Measurements from ENCODE around the gene RAB37. TPM values are rescaled to one million over a fixed set of nuclear protein-coding genes. Genes with fewer than 3 reads are reported as not detected.
A peak's percentile ranks its signal among the peaks of the same experiment; 100 is the strongest.

Gene RAB37
- total and polyA plus RNA-seq, 7 experiments from 2014 or later: 23.6 to 58.5 (median 30.7) TPM

- H3K27ac Mint-ChIP-seq: no peak overlapping the region
- intact Hi-C loops (cut with micrococcal nuclease): no loop called here
- H3K27me3 ChIP-seq (ENCODE audit: control insufficient read depth in 2 of 2, insufficient read depth in 2 of 2, low read length in 2 of 2): no peaks in the 10 kb centered on the region
- CTCF ChIA-PET: interaction anchor here (0.6 to 1.2 kb wide), 2 partner anchors 69 to 91 kb away, joined by 3 read pairs; no protein-coding TSS in a partner anchor
- H3K9me3 ChIP-seq (ENCODE audit: control insufficient read depth in 2 of 3, low read length in 3 of 3): no peaks in the 10 kb centered on the region
- ATAC-seq (no peak), DNase-seq (no peak)
- peaks cover 6 to 62% (median 27%) of the 10 kb centered on the region in 5 donors for H3K36me3 Mint-ChIP-seq
- H3K36me3 ChIP-seq (ENCODE audit: control insufficient read depth in 2 of 3, insufficient read depth in 3 of 3, low read length in 3 of 3): peaks cover 0 to 85% (median 19%) of the 10 kb centered on the region in 3 experiments
- H3K27ac ChIP-seq (ENCODE audit: low read depth, low read length): no peak overlapping the region
- H3K4me1 ChIP-seq (ENCODE audit: control insufficient read depth in 2 of 2, insufficient read depth in 2 of 2, low read length in 2 of 2): peaks cover 5 to 6% of the 10 kb centered on the region in 2 donors
- H3K4me3 Mint-ChIP-seq: no peak overlapping the region
- POLR2A ChIA-PET: no interaction called here
- H3K9me3 Mint-ChIP-seq: no peaks in the 10 kb centered on the region
- H3K4me1 Mint-ChIP-seq: peaks cover 4 to 17% (median 11%) of the 10 kb centered on the region in 7 donors
- no peak overlapping the region for H3K4me3 ChIP-seq (ENCODE audit: low read length)
- no peaks in the 10 kb centered on the region for H3K27me3 Mint-ChIP-seq
These were observed 59.2 kb downstream of the RAB37 start for GRCh38 chr17:74796211-74796610.

GRCh38 chr17:74796866-74797265 lies 59.8 kb downstream of the RAB37 start:
- ATAC-seq (no peak), DNase-seq (no peak)
- H3K27me3 ChIP-seq (ENCODE audit: control insufficient read depth in 2 of 2, insufficient read depth in 2 of 2, low read length in 2 of 2): no peaks in the 10 kb centered on the region
- intact Hi-C loops (cut with micrococcal nuclease): no loop called here
- no peaks in the 10 kb centered on the region for H3K4me1 ChIP-seq (ENCODE audit: control insufficient read depth in 2 of 2, insufficient read depth in 2 of 2, low read length in 2 of 2)
- H3K36me3 ChIP-seq (ENCODE audit: control insufficient read depth in 2 of 3, insufficient read depth in 3 of 3, low read length in 3 of 3): peaks cover 0 to 91% (median 22%) of the 10 kb centered on the region in 3 experiments
- peaks cover 4 to 63% (median 27%) of the 10 kb centered on the region in 5 donors for H3K36me3 Mint-ChIP-seq
- ChIA-PET POLR2A (no interaction called here), CTCF (no interaction called here)
- H3K27ac ChIP-seq (ENCODE audit: low read depth, low read length): no peak overlapping the region
- no peaks in the 10 kb centered on the region for H3K9me3 ChIP-seq (ENCODE audit: control insufficient read depth in 2 of 3, low read length in 3 of 3)
- H3K4me1 Mint-ChIP-seq: peaks cover 0 to 12% (median 6%) of the 10 kb centered on the region in 7 donors
- no peaks in the 10 kb centered on the region for H3K9me3 Mint-ChIP-seq
- no peak overlapping the region for H3K4me3 ChIP-seq (ENCODE audit: low read length)
- no peak overlapping the region for H3K4me3 Mint-ChIP-seq
- no peaks in the 10 kb centered on the region for H3K27me3 Mint-ChIP-seq
- no peak overlapping the region for H3K27ac Mint-ChIP-seq

Small RNA genes lying within 50 kb of the gene (microRNA-seq; reads per million reads assigned to microRNA genes)
- 30.6 reads per million, percentile 40 among the genes with 10 or more reads in this experiment for gene MIR3615 (ENCODE audit: borderline microRNAs expressed)

Other genes starting within 250 kb of the RAB37 start
- 10 to 100 TPM in 1 of 5 experiments, 1 to 10 TPM in 1, under 1 TPM in 2, not detected in 1; 0.27 to 23.9 (median 2.0) TPM for gene CD300LB, start 205.8 kb upstream of the RAB37 start, total RNA-seq
- not detected for gene CD300LB, start 205.8 kb upstream of the RAB37 start, polyA plus RNA-seq
- 10 to 100 TPM in 1 of 5 experiments, 1 to 10 TPM in 1, under 1 TPM in 3; 0.22 to 20.5 (median 0.58) TPM for gene CD300C, start 191.1 kb upstream of the RAB37 start, total RNA-seq
- not detected for gene CD300C, start 191.1 kb upstream of the RAB37 start, polyA plus RNA-seq
- 10 to 100 TPM in 1 of 5 experiments, under 1 TPM in 1, not detected in 3; 0.72 to 18.3 TPM for gene CD300H, start 169.7 kb upstream of the RAB37 start, total RNA-seq
- not detected for gene CD300H, start 169.7 kb upstream of the RAB37 start, polyA plus RNA-seq
- under 1 TPM in 1 of 5 experiments, not detected in 4; 0.39 TPM for gene CD300LD, start 145.0 kb upstream of the RAB37 start, total RNA-seq
- gene CD300LD, start 145.0 kb upstream of the RAB37 start, polyA plus RNA-seq: not detected
- gene CD300E, start 113.5 kb upstream of the RAB37 start, total RNA-seq: 10 to 100 TPM in 2 of 5 experiments, not detected in 3; 11.9 to 93.1 TPM
- not detected for gene CD300E, start 113.5 kb upstream of the RAB37 start, polyA plus RNA-seq
- gene CD300LF, start 24.3 kb upstream of the RAB37 start, total RNA-seq: 10 to 100 TPM in 1 of 5 experiments, 1 to 10 TPM in 1, under 1 TPM in 2, not detected in 1; 0.46 to 41.0 (median 2.7) TPM
- gene CD300LF, start 24.3 kb upstream of the RAB37 start, polyA plus RNA-seq: not detected
- gene NHERF1, start 11.4 kb downstream of the RAB37 start, total RNA-seq: 100 to 1,000 TPM in 4 of 5 experiments, 10 to 100 TPM in 1; 93.1 to 279 (median 156) TPM
- gene NHERF1, start 11.4 kb downstream of the RAB37 start, polyA plus RNA-seq: 100 to 1,000 TPM; 273 to 393 TPM
- gene NAT9, start 39.1 kb downstream of the RAB37 start, total RNA-seq: 10 to 100 TPM; 41.4 to 78.8 (median 56.9) TPM
- gene NAT9, start 39.1 kb downstream of the RAB37 start, polyA plus RNA-seq: 10 to 100 TPM; 16.8 to 37.9 TPM
- gene GRIN2C, start 122.6 kb downstream of the RAB37 start, total RNA-seq: under 1 TPM in 2 of 5 experiments, not detected in 3; 0.12 to 0.15 TPM
- gene GRIN2C, start 122.6 kb downstream of the RAB37 start, polyA plus RNA-seq: not detected
- 10 to 100 TPM in 3 of 5 experiments, 1 to 10 TPM in 2; 4.7 to 39.5 (median 11.7) TPM for gene FDXR, start 135.7 kb downstream of the RAB37 start, total RNA-seq
- 1 to 10 TPM; 5.4 to 6.4 TPM for gene FDXR, start 135.7 kb downstream of the RAB37 start, polyA plus RNA-seq
- gene FADS6, start 156.4 kb downstream of the RAB37 start, total RNA-seq: not detected
- gene FADS6, start 156.4 kb downstream of the RAB37 start, polyA plus RNA-seq: under 1 TPM in 1 of 2 donors, not detected in 1; 0.14 TPM
- gene USH1G, start 186.0 kb downstream of the RAB37 start, total RNA-seq: not detected
- not detected for gene USH1G, start 186.0 kb downstream of the RAB37 start, polyA plus RNA-seq
- gene OTOP2, start 187.0 kb downstream of the RAB37 start, total RNA-seq: not detected
- not detected for gene OTOP2, start 187.0 kb downstream of the RAB37 start, polyA plus RNA-seq
- not detected for gene OTOP3, start 198.6 kb downstream of the RAB37 start, total RNA-seq
- gene OTOP3, start 198.6 kb downstream of the RAB37 start, polyA plus RNA-seq: not detected
- gene HID1, start 235.5 kb downstream of the RAB37 start, total RNA-seq: 10 to 100 TPM in 4 of 5 experiments, under 1 TPM in 1; 0.60 to 25.2 (median 14.8) TPM
- gene HID1, start 235.5 kb downstream of the RAB37 start, polyA plus RNA-seq: 1 to 10 TPM; 4.8 to 7.0 TPM

Measured in naive thymus-derived CD4-positive, alpha-beta T cell (primary cell).